D721Med (cell line): ENCODE data around the gene RBBP9.
A peak's percentile ranks its signal among the peaks of the same experiment; 100 is the strongest.

Experiments used
- DNase-seq: peaks from one replicate; pipeline ENCODE4 v3.0.0; 2011; ENCODE audit warnings: low spot score; ENCODE audit not compliant: insufficient read length
- FAIRE-seq: peaks from 2 replicates; lab custom pipeline; 2011; peaks lifted over from hg19 to GRCh38; lab: Jason Lieb, UNC
- TF ChIP-seq, protein P1 (sequence below): IDR thresholded peaks from 2 replicates; pipeline ENCODE4 v1.5.1; 2012; ENCODE audit warnings: mild to moderate bottlenecking, control low read depth; ENCODE audit not compliant: insufficient read depth; ENCODE audit errors: missing control alignments

The RBBP9 gene

DNA sequence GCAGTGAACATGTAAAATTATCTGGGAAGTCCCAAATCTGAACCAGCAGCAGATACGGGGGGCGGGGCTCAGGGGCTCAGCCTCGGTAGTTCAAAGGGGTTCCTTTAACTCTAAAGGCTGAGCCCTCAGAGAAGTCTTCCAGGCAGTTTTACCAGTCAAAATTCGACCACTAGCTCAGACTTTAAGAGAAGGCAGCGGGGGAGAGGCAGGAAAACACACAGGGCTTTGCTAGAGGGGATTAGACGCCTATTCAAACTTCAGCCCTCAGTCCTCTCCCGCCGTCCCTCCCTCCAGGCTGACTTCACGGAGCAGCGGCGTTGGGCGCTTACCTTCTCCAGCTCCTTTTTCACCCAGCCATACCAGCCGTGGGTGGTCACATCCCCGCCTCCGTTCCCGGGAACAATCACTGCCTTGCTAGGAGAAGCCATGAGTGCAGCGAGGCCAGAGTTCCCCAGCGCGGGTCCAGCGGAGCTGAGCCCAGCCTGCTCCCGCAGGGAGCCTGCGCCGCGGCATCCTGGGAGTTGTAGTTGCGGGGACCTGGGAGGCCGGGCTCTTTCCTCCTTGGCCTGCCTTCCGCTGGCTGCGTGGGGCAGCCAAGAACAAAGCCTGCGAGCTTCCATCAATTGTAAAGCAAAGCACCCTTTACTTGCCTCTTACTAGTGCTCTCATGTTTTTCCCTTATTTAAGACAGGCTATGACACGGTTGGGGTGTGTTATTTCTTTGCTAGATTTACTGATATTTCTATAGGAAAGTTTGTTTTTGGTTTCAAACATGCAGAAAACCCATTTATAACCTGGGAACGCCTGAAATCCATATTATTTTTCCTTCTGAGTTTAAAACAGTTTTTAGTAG lies at the start of gene RBBP9:
RBBP9 (minus strand) TSS at position 486 of the 853 bp plus-strand sequence; CDS start at position 428, 58 bp downstream.
- TF ChIP-seq, protein P1, sequence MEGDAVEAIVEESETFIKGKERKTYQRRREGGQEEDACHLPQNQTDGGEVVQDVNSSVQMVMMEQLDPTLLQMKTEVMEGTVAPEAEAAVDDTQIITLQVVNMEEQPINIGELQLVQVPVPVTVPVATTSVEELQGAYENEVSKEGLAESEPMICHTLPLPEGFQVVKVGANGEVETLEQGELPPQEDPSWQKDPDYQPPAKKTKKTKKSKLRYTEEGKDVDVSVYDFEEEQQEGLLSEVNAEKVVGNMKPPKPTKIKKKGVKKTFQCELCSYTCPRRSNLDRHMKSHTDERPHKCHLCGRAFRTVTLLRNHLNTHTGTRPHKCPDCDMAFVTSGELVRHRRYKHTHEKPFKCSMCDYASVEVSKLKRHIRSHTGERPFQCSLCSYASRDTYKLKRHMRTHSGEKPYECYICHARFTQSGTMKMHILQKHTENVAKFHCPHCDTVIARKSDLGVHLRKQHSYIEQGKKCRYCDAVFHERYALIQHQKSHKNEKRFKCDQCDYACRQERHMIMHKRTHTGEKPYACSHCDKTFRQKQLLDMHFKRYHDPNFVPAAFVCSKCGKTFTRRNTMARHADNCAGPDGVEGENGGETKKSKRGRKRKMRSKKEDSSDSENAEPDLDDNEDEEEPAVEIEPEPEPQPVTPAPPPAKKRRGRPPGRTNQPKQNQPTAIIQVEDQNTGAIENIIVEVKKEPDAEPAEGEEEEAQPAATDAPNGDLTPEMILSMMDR: no peak
- FAIRE-seq (no peak), DNase-seq (peak; percentile 19)

DNA sequence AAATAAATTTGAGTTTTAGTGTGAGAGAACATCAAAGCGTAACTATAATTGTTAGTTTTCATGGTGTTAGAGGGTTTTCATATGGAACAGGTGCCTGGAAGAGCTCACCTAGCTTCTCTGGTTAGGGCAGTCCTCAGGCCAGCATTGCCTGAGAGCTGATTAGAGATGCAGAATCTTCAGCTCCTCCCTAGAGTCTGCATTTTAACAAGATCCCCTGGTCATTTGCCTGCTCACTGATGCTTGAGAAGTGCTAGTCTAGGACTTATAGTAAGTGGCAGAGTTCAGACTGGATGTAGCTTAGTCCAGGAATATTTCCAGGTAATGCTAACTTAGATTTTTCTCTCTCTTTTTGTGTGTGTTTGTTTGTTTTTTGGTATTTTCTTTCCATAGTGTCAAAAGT lies 48.5 kb upstream of the RBBP9 start:
- DNase-seq (no peak), FAIRE-seq (no peak)
- TF ChIP-seq, protein P1: no peak

DNA sequence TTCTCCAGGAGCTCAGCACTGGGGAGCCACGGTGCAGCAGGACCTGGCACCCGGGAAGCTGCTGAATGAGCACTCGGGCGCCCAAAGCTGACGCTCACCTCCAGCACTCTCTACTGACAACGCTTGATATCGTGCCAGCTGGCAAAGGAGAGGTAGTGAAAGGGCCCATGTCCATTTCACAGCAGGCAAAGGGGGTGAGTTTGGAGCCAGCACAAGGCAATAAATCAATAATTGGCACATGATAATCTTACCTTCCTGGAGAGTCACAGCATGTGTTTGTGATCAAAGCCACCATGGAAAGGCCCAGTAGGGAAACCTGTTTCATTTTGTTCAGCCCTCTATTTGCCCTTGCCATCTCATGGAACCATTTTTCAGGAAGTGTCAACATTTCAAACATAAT lies 46.9 kb upstream of the RBBP9 start:
- TF ChIP-seq, protein P1: no peak
- no peak for FAIRE-seq
- no peak for DNase-seq

DNA sequence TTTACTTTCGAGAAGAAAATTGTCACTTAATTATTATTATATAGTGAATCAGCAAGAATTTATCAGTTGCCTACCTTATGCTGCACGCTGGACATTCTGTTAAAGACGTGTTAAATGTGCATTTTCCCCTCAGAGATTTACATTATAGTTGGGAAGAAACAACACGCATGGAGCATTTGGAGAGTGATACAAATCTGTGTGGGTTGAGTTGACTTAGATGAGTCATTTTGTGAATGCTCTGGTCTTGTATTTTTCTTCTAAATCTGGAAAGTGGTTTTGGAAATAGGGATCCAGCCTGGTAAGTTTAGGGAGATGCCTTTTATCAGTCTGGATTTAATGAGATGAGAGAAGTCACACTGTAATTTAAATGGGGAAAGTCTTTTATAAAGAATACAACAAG lies 46.2 kb upstream of the RBBP9 start:
- no peak for DNase-seq
- FAIRE-seq: no peak
- TF ChIP-seq, protein P1: no peak

DNA sequence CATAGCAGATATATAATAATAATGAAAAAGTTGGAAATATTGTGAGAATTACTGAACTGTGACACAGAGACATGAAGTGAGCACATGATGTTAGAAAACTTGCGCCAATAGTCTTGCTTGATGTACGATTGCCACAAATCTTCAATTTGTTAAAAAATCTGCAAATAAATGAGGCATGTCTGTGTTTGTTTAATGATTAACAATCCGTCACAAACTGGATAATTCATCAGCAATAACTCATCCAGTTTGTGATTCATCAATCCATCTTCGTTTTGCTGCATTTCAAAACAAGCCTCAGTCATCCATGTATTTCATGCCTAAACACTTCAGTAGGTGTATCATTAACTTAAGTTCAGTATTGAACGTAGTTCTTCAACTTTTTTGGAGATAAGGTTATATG lies 44.7 kb upstream of the RBBP9 start:
- DNase-seq: no peak
- TF ChIP-seq, protein P1: no peak
- no peak for FAIRE-seq

DNA sequence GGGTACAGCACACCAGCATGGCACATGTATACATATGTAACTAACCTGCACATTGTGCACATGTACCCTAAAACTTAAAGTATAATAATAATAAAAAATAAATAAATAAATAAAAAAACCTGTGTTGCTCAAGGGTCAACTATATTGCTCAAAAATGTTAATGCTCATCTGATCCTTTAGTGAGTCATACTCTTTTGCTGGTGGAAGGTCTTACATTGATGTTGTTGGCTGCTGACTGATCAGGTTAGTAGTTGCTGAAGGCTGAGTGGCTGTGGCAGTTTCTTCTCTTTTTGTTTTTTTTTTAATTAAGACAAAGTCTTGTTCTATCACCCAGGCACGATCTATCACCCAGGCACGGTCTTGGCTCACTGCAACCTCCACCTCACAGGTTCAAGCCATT lies 40.6 kb upstream of the RBBP9 start:
- DNase-seq (no peak), FAIRE-seq (no peak)
- TF ChIP-seq, protein P1: no peak
